Gastroesophageal sphincter (tissue), 4 donors: ENCODE results near the gene RNF123. TPM values are rescaled to one million over a fixed set of nuclear protein-coding genes. Genes with fewer than 3 reads are reported as not detected.

Source experiments
- ATAC-seq: fragments of 150-250 bp; one replicate; pipeline ENCODE4 v1.9.1; 2016; ENCODE audit warnings: mild to moderate bottlenecking, moderate library complexity
- H3K27ac ChIP-seq, 4 donors: fragments of 200-600 bp; sonication (generic) in 3 of 4; 1 replicate in 3 of 4; 2 replicates in 1 of 4; pipeline ENCODE4 v1.5.1; 2016 to 2019
- H3K27me3 ChIP-seq: fragments of 200-600 bp; sonication (generic); one replicate; pipeline ENCODE4 v1.5.1; 2019
- H3K36me3 ChIP-seq, 2 donors: fragments of 200-600 bp; sonication (generic); one replicate each; pipeline ENCODE4 v1.5.1; 2019; ENCODE audit warnings: control low read depth in 1 of 2
- H3K4me1 ChIP-seq, 3 donors: fragments of 200-600 bp; sonication (generic); 1 replicate in 2 of 3; 2 replicates in 1 of 3; pipeline ENCODE4 v1.5.1; 2016 to 2019; ENCODE audit warnings: control low read depth in 2 of 3
- H3K4me3 ChIP-seq, 2 donors: fragments of 200-600 bp; sonication (generic); one replicate each; pipeline ENCODE4 v1.5.1; 2019; ENCODE audit warnings: mild to moderate bottlenecking in 1 of 2, moderate library complexity in 1 of 2
- H3K9me3 ChIP-seq, 3 donors: fragments of 200-600 bp; sonication (generic); one replicate each; pipeline ENCODE4 v1.5.1; 2017 to 2019; ENCODE audit warnings: control low read depth in 2 of 3
- EP300 ChIP-seq: sonication (generic); formaldehyde crosslinking; IDR thresholded peaks from one replicate; pipeline ENCODE4 v1.6.1; 2017; ENCODE audit warnings: antibody characterized with exemption, mild to moderate bottlenecking
- POLR2A ChIP-seq, 2 donors: fragments of 450-650 bp; IDR thresholded peaks; one replicate each; pipeline ENCODE4 v1.6.1; 2017; ENCODE audit warnings: antibody characterized with exemption in 2 of 2, mild to moderate bottlenecking in 2 of 2, moderate library complexity in 1 of 2
- POLR2AphosphoS5 ChIP-seq: sonication (generic); formaldehyde crosslinking; IDR thresholded peaks from one replicate; pipeline ENCODE4 v1.6.1; 2017; ENCODE audit warnings: antibody characterized with exemption
- WGBS, 2 donors: methylation state at CpG; one replicate each; pipeline ENCODE4 v1.1.5; 2018; ENCODE audit warnings: low coverage in 1 of 2; 5-methylcytosine and 5-hydroxymethylcytosine counted together
- total RNA-seq, 4 donors: library from RNA; depleted of rRNA; stranded (reverse); fragments of >200 nt; gene quantifications; one replicate each; pipeline ENCODE4 v1.1.0, GENCODE V29; 2016
- TF ChIP-seq, protein P1 (sequence below), 4 experiments: fragments of 200-600 bp in 2 of 4; fragments of 450-650 bp in 2 of 4; sonication (generic) in 1 of 4; IDR thresholded peaks; one replicate each; pipeline ENCODE4 v1.5.1; 2017 to 2019; ENCODE audit warnings: antibody characterized with exemption in 4 of 4, mild to moderate bottlenecking in 2 of 4, moderate library complexity in 2 of 4

Gene RNF123
- total RNA-seq, 4 donors from 2014 or later: 18.5 to 31.2 (median 21.8) TPM

DNA sequence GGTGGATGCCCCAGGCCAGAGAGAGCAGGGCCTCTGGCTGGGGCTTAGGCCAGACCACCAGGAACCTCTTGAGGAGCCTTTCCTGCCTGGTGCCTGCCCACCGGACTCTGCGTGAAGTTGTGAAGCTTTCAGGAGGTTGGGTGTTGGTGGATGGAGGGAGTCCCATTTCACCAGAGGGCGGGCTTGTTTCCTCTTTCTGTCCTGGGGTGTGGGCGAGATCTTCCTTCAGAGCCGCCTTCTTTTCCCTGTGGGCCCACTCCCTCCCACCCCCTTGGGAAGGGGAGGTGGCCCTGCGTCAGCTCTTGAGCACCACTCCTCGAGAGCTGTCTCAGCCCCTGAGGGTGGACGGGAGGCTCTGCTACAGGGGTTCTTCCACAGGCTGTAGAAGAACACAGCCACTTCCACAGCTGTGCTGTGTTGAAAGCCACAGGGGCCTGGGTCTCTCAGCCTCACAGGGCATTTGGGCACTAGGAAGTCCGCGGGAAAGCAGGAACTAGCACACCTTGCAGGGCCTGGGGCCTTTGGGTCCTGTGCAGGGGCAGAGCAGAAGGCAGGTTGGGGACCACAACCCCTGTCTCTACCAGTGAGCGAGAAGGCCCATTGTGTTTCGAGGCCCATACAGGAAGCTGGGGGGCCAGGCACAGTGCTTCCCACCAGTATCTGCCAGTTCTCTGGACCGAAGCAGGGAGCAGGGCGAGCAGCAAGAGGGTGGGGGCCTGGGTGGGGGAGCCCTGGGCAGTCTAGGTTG is 28.0 kb downstream of the RNF123 start:
- 100% methylated on average over 3 of the region's 14 CpGs; no CpG with 5 or more reads in 1 of the 2 donors for WGBS, 2 donors
- Histone ChIP-seq H3K4me1 (peaks cover 0 to 39% (median 9%) of the 10 kb centered on the region in 3 donors), H3K9me3 (no peaks in the 10 kb centered on the region), H3K36me3 (peaks cover 0 to 65% of the 10 kb centered on the region in 2 donors), H3K27me3 (no peaks in the 10 kb centered on the region), H3K27ac (no peak overlapping the region), H3K4me3 (no peak overlapping the region)
- TF ChIP-seq POLR2A (IDR thresholded peaks at IDR 0.05) (no peak), POLR2AphosphoS5 (no peak), EP300 (no peak)
- TF ChIP-seq, protein P1, sequence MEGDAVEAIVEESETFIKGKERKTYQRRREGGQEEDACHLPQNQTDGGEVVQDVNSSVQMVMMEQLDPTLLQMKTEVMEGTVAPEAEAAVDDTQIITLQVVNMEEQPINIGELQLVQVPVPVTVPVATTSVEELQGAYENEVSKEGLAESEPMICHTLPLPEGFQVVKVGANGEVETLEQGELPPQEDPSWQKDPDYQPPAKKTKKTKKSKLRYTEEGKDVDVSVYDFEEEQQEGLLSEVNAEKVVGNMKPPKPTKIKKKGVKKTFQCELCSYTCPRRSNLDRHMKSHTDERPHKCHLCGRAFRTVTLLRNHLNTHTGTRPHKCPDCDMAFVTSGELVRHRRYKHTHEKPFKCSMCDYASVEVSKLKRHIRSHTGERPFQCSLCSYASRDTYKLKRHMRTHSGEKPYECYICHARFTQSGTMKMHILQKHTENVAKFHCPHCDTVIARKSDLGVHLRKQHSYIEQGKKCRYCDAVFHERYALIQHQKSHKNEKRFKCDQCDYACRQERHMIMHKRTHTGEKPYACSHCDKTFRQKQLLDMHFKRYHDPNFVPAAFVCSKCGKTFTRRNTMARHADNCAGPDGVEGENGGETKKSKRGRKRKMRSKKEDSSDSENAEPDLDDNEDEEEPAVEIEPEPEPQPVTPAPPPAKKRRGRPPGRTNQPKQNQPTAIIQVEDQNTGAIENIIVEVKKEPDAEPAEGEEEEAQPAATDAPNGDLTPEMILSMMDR (IDR thresholded peaks at IDR 0.05): no peak
- no peak for ATAC-seq

DNA sequence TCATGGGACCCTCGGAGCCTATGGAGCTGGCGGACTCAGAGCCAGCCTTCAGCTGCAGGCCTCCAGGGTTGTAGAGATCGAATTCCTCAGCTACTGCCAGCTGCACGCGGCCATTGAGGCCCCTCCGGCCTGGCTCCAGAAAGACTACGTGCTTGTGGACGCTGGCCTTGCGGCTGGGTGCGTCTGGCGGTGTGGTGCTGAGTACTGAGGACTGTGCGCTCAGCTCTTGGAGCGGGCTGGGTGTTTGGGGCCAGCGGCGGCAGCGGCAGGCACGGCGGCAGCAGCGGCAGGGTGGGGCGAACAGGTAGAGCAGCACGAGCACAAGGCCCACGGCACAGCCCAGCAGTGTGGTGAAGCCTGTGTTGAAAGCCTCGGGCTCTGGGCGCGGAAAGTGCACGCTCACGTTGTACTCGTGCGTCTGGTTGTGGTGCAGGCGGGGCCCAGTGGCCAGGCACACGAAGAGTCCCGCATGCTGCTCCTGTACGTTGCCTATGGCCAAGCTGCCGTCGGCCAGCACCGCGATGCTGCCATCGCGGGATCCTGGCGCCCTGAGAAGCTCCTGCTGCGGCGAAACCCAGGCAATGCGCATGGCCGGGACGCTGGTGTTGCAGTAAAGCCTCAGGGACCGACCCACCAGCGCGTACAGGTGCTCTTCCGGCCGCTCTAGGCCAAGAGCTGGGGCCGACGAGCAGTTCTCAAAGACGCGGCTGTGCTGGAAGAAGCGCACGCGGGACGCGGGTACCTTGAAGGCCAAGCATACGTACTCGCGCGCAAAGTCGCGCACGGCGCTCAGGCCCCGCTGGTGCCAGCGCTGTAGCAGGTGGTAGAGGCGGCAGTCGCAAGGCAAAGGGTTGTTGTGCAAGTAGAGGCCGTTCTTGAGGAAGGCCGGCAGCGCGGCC is 28.9 kb downstream of the RNF123 start:
- WGBS, 2 donors: 60% methylated on average over 3 of the region's 75 CpGs; no CpG with 5 or more reads in 1 of the 2 donors
- TF ChIP-seq POLR2A (IDR thresholded peaks at IDR 0.05) (no peak), EP300 (no peak), POLR2AphosphoS5 (no peak)
- TF ChIP-seq, protein P1 (IDR thresholded peaks at IDR 0.05): no peak
- Histone ChIP-seq H3K36me3 (peaks cover 0 to 58% of the 10 kb centered on the region in 2 donors), H3K9me3 (no peaks in the 10 kb centered on the region), H3K4me3 (peak overlapping the region in 1 of 2 donors; percentile 62), H3K27ac (no peak overlapping the region), H3K27me3 (no peaks in the 10 kb centered on the region), H3K4me1 (peaks cover 0 to 47% (median 17%) of the 10 kb centered on the region in 3 donors)
- no peak for ATAC-seq

DNA sequence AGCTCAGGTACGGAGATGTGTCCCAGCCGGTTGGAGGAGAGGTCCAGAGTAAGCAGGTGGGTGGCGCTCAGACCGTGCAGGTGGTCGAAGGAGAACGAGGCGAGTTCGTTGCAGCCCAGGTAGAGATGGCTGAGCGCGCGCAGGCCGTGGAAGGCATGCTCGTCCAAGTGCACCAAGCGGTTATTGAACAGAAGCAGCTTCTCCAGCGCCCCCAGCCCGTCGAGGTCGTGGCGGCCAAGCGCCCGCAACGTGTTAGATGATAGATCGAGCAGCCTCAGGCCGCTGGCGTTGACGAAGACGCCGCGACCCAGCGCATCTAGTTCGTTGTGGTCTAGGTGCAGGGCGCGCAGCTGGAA is 29.5 kb downstream of the RNF123 start:
- TF ChIP-seq POLR2AphosphoS5: no peak
- TF ChIP-seq, protein P1 (IDR thresholded peaks at IDR 0.05): no peak
- no peak for TF ChIP-seq POLR2A (IDR thresholded peaks at IDR 0.05)
- TF ChIP-seq EP300: no peak
- no peak for ATAC-seq
- Histone ChIP-seq H3K27ac (no peak overlapping the region), H3K4me1 (peaks cover 0 to 51% (median 17%) of the 10 kb centered on the region in 3 donors), H3K9me3 (no peaks in the 10 kb centered on the region), H3K27me3 (no peaks in the 10 kb centered on the region), H3K36me3 (peaks cover 0 to 52% of the 10 kb centered on the region in 2 donors), H3K4me3 (peak overlapping the region; percentile 32 to 62)
- 13% methylated on average over 11 of the region's 33 CpGs; no CpG with 5 or more reads in 1 of the 2 donors for WGBS, 2 donors

DNA sequence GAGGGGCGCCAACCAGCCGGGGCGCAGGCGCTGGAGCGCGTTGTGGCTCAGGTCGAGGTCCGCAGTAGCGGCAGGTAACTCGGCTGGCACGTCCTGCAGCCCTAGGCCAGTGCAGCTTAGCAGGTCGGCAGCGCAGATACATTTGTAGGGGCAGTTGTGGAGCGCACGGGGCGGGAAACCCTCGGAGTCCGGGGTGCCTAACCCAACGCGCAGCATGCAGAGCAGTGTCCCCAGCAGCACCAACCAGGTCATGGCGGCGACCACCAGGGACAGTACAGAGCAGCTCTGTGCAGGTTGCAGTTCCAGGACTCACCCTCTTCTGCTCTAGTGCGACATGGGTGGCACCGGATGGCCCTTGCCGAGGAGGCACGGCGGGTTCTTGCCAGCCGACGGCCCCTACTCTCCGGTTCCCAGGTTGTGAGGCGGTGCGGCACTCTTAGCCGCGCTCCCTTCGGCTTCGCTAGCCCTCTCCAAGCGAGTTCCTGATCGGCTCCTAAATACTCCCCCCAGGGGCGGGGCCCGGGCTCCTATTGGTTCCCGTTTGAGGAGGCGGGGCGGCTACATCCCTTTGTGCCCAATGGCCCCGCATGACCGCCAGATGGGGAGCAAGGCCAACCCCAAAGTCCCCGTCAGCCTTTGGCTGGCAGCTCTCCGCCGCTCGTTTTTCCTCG is 30.0 kb downstream of the RNF123 start, which contains the start of gene AMIGO3:
TSS of gene AMIGO3 (minus strand) at position 471 of the 671 bp plus-strand sequence. CDS start at position 252, 219 bp downstream.
- peak within 1 kb of the TSS; percentile 32 to 62 for H3K4me3 ChIP-seq
- no peaks in the 10 kb centered on the region for H3K9me3 ChIP-seq
- TF ChIP-seq POLR2A (IDR thresholded peaks at IDR 0.05) (peak in 1 of 2 donors; percentile 34), POLR2AphosphoS5 (peak; percentile 32), EP300 (no peak)
- TF ChIP-seq, protein P1 (IDR thresholded peaks at IDR 0.05): peak in 3 of 4 experiments; percentile 69 to 80 (median 77)
- peaks cover 0 to 47% of the 10 kb centered on the region in 2 donors for H3K36me3 ChIP-seq
- peak within 1 kb of the TSS in 3 of 4 donors; percentile 68 to 75 (median 73) for H3K27ac ChIP-seq
- peak; percentile 81 for ATAC-seq
- peaks cover 0 to 54% (median 17%) of the 10 kb centered on the region in 3 donors for H3K4me1 ChIP-seq
- 0% methylated on average over 2 of the region's 50 CpGs; no CpG with 5 or more reads in 1 of the 2 donors for WGBS, 2 donors
- H3K27me3 ChIP-seq: no peaks in the 10 kb centered on the region
